NB4 (cell line): ENCODE results near the gene WIPF3.

Experiments used
- DNase-seq: peaks from one replicate; pipeline ENCODE4 v3.0.0; 2010; ENCODE audit warnings: low read depth
- H3K4me3 ChIP-seq: one replicate; pipeline ENCODE4 v1.5.1; 2011; ENCODE audit warnings: mild to moderate bottlenecking, low read depth, low read length, moderate library complexity
- MAX ChIP-seq: IDR thresholded peaks from 2 replicates; pipeline ENCODE4 v1.6.1; 2011; ENCODE audit warnings: low read depth, low read length
- MYC ChIP-seq: IDR thresholded peaks from 2 replicates; pipeline ENCODE4 v1.6.1; 2011; ENCODE audit warnings: low read depth, low read length
- POLR2A ChIP-seq: IDR thresholded peaks from 2 replicates; pipeline ENCODE4 v1.6.1; 2011; ENCODE audit warnings: mild to moderate bottlenecking; ENCODE audit not compliant: insufficient read length; ENCODE audit errors: extremely low read depth
- TF ChIP-seq, protein P1 (sequence below): IDR thresholded peaks from one replicate; pipeline ENCODE4 v1.5.1; 2012; ENCODE audit warnings: low read depth, low read length

WIPF3 gene

GRCh38 chr7:29864656-29865055 is 58.3 kb downstream of the WIPF3 start:
- TF ChIP-seq MYC (no peak), MAX (no peak), POLR2A (no peak)
- TF ChIP-seq, protein P1, sequence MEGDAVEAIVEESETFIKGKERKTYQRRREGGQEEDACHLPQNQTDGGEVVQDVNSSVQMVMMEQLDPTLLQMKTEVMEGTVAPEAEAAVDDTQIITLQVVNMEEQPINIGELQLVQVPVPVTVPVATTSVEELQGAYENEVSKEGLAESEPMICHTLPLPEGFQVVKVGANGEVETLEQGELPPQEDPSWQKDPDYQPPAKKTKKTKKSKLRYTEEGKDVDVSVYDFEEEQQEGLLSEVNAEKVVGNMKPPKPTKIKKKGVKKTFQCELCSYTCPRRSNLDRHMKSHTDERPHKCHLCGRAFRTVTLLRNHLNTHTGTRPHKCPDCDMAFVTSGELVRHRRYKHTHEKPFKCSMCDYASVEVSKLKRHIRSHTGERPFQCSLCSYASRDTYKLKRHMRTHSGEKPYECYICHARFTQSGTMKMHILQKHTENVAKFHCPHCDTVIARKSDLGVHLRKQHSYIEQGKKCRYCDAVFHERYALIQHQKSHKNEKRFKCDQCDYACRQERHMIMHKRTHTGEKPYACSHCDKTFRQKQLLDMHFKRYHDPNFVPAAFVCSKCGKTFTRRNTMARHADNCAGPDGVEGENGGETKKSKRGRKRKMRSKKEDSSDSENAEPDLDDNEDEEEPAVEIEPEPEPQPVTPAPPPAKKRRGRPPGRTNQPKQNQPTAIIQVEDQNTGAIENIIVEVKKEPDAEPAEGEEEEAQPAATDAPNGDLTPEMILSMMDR = no peak
- no peak for DNase-seq
- H3K4me3 ChIP-seq = no peak overlapping the region

DNA sequence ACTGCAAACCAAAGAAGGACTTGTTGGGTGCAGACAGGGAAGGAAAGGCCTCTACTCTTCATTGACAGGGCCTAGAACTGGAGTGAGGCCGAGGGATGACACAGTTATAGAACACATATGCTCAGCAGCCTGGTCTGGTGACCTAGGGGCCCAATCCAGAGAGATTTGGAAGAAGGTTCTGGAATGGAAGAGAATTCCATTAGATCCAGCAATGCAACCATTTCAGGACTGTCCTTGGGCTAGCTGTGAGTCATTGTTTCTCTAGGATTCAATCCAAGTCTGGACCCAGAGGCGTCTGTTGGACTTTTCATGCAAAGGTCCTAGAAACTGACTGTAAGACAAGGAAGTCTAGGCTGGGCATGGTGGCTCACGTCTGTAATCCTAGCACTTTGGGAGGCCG is 59.2 kb downstream of the WIPF3 start:
- TF ChIP-seq POLR2A = no peak
- no peak for TF ChIP-seq MAX
- no peak for TF ChIP-seq MYC
- TF ChIP-seq, protein P1 = no peak
- H3K4me3 ChIP-seq = no peak overlapping the region
- DNase-seq = no peak

DNA sequence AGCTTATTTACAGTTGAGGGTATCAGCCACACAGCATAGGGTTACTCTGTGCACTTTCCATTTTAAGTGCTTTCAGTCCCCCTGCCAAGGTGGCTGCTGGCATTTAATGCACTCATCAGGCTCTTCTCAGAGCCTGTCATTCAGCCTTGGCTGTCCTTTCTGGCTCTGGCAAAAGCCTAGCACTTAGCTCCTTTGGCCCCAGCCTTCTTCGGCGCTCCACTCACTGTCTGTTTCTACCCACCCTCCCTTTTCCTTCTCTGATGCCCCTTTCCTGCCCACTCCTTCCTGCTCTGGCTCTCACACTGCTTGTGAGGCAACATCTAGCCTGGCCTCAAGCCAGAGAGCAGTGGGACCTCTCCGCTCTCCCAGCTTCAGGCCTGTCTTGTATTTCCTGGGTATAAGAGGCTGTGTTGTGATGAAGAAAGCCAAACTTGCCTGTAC is 60.2 kb downstream of the WIPF3 start:
- TF ChIP-seq MAX (no peak), MYC (no peak), POLR2A (no peak)
- TF ChIP-seq, protein P1 = no peak
- H3K4me3 ChIP-seq = no peak overlapping the region
- DNase-seq = no peak

DNA sequence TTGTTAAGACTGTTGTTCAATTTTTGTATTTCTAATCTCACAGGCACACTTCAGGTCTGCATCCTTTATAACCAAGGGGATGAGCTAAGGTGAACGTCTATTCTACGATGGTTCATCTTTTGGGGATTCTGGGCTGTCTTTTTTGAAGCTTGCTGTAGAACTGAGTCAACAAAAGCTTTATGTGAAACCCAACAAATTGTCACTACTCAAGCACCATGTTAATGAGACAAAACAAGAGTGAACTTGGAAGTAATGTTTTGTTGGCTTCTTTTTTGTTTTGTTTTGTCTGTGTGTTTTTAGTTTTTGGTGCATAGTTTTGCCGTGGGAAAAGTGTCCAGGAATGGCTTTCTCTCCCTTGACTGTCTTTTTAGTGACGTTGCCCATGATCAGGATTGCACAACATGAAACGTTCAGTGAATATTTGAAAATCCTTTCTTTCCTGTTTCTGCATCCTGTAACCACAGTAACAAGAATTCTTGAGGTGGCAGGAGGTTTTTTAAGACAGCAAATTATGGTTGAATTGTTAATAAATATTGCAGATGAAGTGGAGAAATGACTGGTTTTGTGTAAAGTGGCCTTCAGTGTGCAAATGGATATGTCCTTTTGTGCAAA is 65.6 kb downstream of the WIPF3 start:
- no peak for DNase-seq
- H3K4me3 ChIP-seq = no peak overlapping the region
- TF ChIP-seq MYC (no peak), POLR2A (no peak), MAX (no peak)
- TF ChIP-seq, protein P1 = no peak

DNA sequence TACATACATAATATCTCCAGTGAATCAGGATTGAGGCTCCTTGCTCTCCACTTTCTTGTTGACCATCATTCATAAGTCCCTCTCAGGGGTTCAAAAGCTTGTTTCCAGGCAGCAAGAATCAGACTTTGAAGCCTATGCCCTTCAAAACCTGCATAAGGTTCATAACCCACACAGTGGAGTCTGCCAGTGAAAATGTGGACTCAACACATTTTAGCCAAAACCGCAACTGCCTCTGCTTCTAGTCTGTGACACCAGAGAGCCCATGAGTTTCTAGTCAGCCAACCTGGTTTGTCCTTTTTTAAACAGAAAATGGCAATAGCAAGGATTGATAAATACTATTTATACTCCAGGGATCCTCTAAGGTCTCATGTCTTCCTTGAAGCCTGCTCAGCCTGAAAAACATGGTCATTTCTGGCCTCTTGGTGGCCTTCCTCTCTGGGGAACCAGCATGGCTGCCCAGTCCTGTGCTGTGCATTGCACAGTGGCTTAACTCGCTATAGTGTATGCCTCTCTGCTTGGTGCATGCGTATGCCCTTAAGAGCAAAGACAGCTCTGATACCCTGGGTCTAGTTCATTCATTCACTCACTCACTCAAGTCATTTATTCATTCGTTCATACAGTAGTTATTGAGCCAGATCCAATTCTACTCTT is 67.5 kb downstream of the WIPF3 start:
- no peak for TF ChIP-seq POLR2A
- TF ChIP-seq MAX = no peak
- TF ChIP-seq, protein P1 = no peak
- no peak for TF ChIP-seq MYC
- H3K4me3 ChIP-seq = no peak overlapping the region
- no peak for DNase-seq
